Panc1 (cell line): ENCODE data around the gene SNED1.

Experiments used
- POLR2AphosphoS5 ChIP-seq: IDR thresholded peaks from 2 replicates; pipeline ENCODE4 v1.6.1; 2012; ENCODE audit warnings: mild to moderate bottlenecking, low read depth, low read length, moderate library complexity
- SIN3A ChIP-seq: IDR thresholded peaks from 2 replicates; pipeline ENCODE4 v1.6.1; 2012; ENCODE audit warnings: low read depth, mild to moderate bottlenecking, low read length, moderate library complexity, borderline replicate concordance; ENCODE audit not compliant: insufficient read depth
- TF ChIP-seq, protein P1 (sequence below): fragments of 450-650 bp; IDR thresholded peaks from 2 replicates; pipeline ENCODE4 v1.5.1; 2017; ENCODE audit warnings: mild to moderate bottlenecking

DNA sequence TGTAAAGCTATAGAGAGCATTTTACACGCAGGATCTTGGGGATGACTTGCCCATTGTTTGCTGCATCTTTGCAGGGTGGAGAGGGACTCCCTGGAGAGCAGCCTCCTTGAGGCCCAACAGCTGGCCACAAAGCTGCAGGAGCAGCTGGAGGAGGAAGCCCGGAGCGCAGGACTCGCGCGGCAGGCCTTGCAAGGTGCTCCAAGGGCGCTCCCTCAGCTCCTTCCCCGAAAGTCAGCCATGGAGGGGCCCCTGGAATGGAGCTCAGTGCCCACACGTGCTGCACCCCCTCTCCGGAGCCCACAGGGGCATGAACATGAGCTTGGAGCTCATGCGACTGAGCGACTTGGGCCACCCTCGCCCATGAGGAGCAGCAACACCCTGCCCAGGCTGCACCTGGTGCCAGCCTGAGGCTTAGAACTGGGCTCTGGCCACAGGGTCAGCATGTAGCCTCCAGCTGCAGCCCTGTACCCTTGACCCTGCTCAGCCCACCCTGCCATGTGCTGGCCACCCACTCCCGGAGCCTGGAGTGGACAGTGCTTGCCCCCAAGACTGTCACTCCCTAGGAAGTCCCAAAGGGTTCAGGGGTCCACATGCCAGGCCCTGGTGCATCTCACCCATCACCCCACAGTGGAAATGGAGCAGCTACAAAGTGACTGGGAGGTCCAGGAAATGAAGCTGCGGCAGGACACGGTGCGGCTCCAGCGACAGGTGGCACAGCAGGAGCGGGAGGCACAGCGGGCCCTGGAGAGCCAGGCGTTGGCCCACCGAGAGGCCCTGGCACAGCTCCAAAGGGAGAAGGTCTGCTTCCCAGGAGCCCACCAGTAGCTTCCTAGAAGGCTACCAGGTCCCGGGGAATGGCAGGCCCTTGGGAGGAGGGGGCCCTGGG is 49.3 kb upstream of the SNED1 start:
- TF ChIP-seq, protein P1, sequence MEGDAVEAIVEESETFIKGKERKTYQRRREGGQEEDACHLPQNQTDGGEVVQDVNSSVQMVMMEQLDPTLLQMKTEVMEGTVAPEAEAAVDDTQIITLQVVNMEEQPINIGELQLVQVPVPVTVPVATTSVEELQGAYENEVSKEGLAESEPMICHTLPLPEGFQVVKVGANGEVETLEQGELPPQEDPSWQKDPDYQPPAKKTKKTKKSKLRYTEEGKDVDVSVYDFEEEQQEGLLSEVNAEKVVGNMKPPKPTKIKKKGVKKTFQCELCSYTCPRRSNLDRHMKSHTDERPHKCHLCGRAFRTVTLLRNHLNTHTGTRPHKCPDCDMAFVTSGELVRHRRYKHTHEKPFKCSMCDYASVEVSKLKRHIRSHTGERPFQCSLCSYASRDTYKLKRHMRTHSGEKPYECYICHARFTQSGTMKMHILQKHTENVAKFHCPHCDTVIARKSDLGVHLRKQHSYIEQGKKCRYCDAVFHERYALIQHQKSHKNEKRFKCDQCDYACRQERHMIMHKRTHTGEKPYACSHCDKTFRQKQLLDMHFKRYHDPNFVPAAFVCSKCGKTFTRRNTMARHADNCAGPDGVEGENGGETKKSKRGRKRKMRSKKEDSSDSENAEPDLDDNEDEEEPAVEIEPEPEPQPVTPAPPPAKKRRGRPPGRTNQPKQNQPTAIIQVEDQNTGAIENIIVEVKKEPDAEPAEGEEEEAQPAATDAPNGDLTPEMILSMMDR = no peak
- TF ChIP-seq SIN3A (no peak), POLR2AphosphoS5 (no peak)
